Aorta (tissue), 5 donors: Measurements from ENCODE around the gene PRRX1. TPM values are rescaled to one million over a fixed set of nuclear protein-coding genes. Genes with fewer than 3 reads are reported as not detected.

Source experiments
- ATAC-seq: fragments of 200-7000 bp; cut with Tn5 transposase; one replicate; pipeline ENCODE4 v1.9.1; 2022; ENCODE audit warnings: moderate library complexity; ENCODE audit not compliant: low FRiP score
- DNase-seq, 2 donors: peaks; one replicate each; pipeline ENCODE4 v3.0.0-alpha.2; 2020
- H3K27ac ChIP-seq, 2 donors: one replicate each; pipeline ENCODE4 v1.5.1; 2013; ENCODE audit warnings: low read length in 2 of 2, mild to moderate bottlenecking in 2 of 2, moderate library complexity in 2 of 2, control low read depth in 1 of 2, inconsistent platforms in 1 of 2, low read depth in 1 of 2
- H3K27me3 ChIP-seq, 2 donors: one replicate each; pipeline ENCODE4 v1.6.1; 2013; ENCODE audit warnings: control low read depth in 1 of 2, low read length in 1 of 2, mild to moderate bottlenecking in 1 of 2, moderate library complexity in 1 of 2; ENCODE audit not compliant: insufficient read depth in 2 of 2, control insufficient read depth in 1 of 2
- H3K36me3 ChIP-seq, 2 donors: one replicate each; pipeline ENCODE4 v1.6.1; 2013; ENCODE audit warnings: control low read depth in 1 of 2, low read length in 1 of 2, mild to moderate bottlenecking in 1 of 2; ENCODE audit not compliant: insufficient read depth in 2 of 2, control insufficient read depth in 1 of 2
- H3K4me1 ChIP-seq, 2 donors: one replicate each; pipeline ENCODE4 v1.6.1; 2013; ENCODE audit warnings: low read length in 2 of 2, control low read depth in 1 of 2, mild to moderate bottlenecking in 1 of 2, moderate library complexity in 1 of 2; ENCODE audit not compliant: insufficient read depth in 2 of 2, control insufficient read depth in 1 of 2
- H3K4me3 ChIP-seq, 2 donors: one replicate each; pipeline ENCODE4 v1.5.1; 2013; ENCODE audit warnings: low read length in 2 of 2, control low read depth in 1 of 2, mild to moderate bottlenecking in 1 of 2
- H3K9me3 ChIP-seq: one replicate; pipeline ENCODE4 v1.6.1; 2013; ENCODE audit warnings: mild to moderate bottlenecking, low read length; ENCODE audit not compliant: control insufficient read depth
- WGBS, 2 donors: extraction: QIAGEN DNeasy Blood & Tissue Kit; methylation state at CpG; one replicate each; pipeline ENCODE4 v1.1.7; 2013; 5-methylcytosine and 5-hydroxymethylcytosine counted together
- intact Hi-C, 2 donors: fragments of 100-400 bp; cut with DNase I; formaldehyde crosslinking; loops; one replicate each; pipeline versions ENCODE4 v1.14.2 to v1.15.0; 2022
- long read RNA-seq, 2 donors: library from polyadenylated mRNA; unstranded; transcript quantifications; one replicate each; pipeline ENCODE4 v2.0.0, GENCODE V29; 2020 to 2021
- polyA plus RNA-seq, 2 donors: library from polyadenylated mRNA; stranded (reverse); fragments of 200-250 nt; gene quantifications; one replicate each; pipeline ENCODE4 v1.2.3, GENCODE V29; 2013
- total RNA-seq, 2 donors: library from RNA; stranded (reverse); fragmentation: NEBNext Ultra II Directional; extraction: Animal tissue kit (Norgen Biotek cat#: 25700); gene quantifications; one replicate each; pipeline ENCODE4 v1.2.1, GENCODE V29; 2021
- donor health status: healthy with polysubstance abuse.
- donor health status: Bipolar disorder and iron deficiency.
- donor health status: DM: no; HTN: no; CAD: no.
- donor health status: DM: no; HTN: no; CAD: no.
- donor health status: DM: yes; HTN: yes; CAD: no.

The PRRX1 gene
- 100 to 1,000 TPM; 159 to 272 TPM for total RNA-seq
- 10 to 100 TPM; 15.2 to 51.6 TPM for polyA plus RNA-seq
- long read RNA-seq, donor 1, full-length matches to known transcripts = 26 of 85 reads
- long read RNA-seq, donor 1, partial matches to known transcripts = 1 of 85 reads
- long read RNA-seq, donor 1, other reads (novel, unspliced or antisense) = 58 of 85 reads
- long read RNA-seq, donor 2, full-length matches to known transcripts = 70 of 141 reads
- long read RNA-seq, donor 2, partial matches to known transcripts = 28 of 141 reads
- long read RNA-seq, donor 2, other reads (novel, unspliced or antisense) = 43 of 141 reads

DNA sequence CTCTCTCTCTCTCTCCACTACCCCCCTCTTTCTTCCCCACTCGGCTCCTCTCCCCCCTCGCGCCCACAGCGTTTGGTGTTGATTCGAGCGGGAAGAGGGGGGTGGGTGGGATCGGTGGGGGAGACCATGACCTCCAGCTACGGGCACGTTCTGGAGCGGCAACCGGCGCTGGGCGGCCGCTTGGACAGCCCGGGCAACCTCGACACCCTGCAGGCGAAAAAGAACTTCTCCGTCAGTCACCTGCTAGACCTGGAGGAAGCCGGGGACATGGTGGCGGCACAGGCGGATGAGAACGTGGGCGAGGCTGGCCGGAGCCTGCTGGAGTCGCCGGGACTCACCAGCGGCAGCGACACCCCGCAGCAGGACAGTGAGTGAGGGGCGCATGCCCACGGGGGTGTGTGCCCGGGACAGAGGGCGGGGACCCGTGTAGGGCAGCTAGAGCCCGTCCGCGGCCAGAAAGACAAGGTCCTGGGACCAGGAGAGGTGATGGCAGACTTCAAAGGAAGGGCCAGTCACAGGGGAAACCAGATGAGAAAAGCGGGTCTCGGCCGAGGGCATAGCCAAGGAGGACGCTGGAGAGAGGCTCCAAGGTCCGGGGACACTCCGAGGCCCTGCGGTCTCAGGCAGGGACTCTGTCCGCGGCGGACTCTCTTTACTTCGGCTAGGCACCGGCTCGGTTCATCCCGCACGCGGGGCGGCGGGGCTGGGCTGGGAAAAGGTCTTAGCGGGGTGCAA is at the start of gene PRRX1:
PRRX1 (plus strand) TSS at position 39 of the 735 bp plus-strand sequence; CDS start at position 127, 88 bp downstream.
- intact Hi-C loops = loop anchor here (5.0 to 10.0 kb wide), 9 partner anchors 48 to 737 kb away; partner anchors contain the start of genes GORAB (in 2 of the 2) and KIFAP3 (in 1 of the 2)
- WGBS, 2 donors = 0% methylated on average over 54 to 56 of the region's 56 CpGs
- ATAC-seq (peak; percentile 3), DNase-seq (peak in 1 of 2 donors; percentile 78)
- H3K27me3 ChIP-seq = no peaks in the 10 kb centered on the region
- H3K4me1 ChIP-seq = no peaks in the 10 kb centered on the region
- peak within 1 kb of the TSS; percentile 90 to 91 for H3K4me3 ChIP-seq
- no peaks in the 10 kb centered on the region for H3K9me3 ChIP-seq
- H3K27ac ChIP-seq = peak within 1 kb of the TSS; percentile 71 to 83
- H3K36me3 ChIP-seq = no peaks in the 10 kb centered on the region

DNA sequence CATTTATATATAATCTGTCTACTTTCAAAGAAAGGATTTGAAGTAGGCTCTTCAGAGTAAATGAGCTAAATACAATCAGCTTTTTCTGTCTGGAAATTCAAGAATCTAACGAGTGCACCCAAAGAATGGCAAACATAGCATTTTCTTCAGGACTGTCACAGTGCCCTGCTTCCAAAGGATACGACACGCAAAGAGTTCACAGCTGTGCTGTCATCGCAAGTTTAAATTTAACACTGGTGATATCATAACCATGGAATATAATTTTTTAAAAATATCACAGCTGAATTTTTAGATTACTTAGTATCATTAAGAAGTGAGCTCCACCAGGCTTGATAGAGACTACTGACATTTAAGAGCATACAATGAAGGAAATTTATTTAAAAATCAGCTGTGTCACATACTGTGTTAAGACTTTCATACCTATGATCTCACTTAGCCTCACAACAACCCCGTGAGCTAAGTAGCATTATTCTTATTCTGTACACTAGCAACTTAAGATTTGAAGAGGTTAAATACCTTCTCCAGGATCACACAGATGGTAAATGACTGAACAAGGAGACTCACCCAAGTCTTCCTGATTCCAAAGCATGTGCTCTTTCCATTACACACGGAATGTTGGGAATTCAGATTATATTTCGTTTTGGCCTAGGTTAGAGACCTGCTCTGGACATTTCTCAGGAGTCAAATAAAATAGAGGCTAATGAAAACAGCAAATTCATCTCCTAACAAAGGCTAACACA is 46.2 kb upstream of the PRRX1 start:
- H3K27ac ChIP-seq = no peak overlapping the region

DNA sequence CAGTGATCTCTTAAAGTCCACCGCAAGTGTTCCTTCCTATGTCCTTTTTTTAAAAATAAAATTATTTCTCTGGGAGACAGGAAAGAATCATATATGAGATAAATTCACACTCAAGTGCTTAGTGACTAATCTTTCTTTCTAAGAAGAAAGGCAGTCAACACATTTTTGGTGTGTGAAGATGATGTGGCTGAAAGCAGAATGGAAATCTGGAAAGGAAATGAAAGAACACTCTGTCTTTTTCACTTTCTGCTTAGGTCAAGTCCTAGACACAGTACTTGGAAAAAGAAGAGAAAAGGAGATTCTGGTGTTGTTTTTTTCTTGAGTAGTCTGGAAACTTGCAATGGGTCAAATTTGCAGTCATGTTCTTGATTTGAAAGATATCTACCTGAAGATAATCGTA is 45.5 kb upstream of the PRRX1 start:
- 89 to 96% methylated on average over 2 of the region's 2 CpGs for WGBS, 2 donors
- H3K4me1 ChIP-seq = no peaks in the 10 kb centered on the region
- H3K27me3 ChIP-seq = no peaks in the 10 kb centered on the region
- ATAC-seq (no peak), DNase-seq (no peak)
- intact Hi-C loops = no loop called here
- H3K9me3 ChIP-seq = peaks cover 2% of the 10 kb centered on the region
- H3K36me3 ChIP-seq = no peaks in the 10 kb centered on the region
- H3K4me3 ChIP-seq = no peak overlapping the region
- H3K27ac ChIP-seq = no peak overlapping the region

More for the DNA sequence above, 46.2 kb upstream of the PRRX1 start:
- intact Hi-C loops = no loop called here
- 29 to 46% methylated on average over 7 of the region's 7 CpGs for WGBS, 2 donors
- Histone ChIP-seq H3K36me3 (no peaks in the 10 kb centered on the region), H3K27me3 (no peaks in the 10 kb centered on the region), H3K4me3 (no peak overlapping the region), H3K9me3 (no peaks in the 10 kb centered on the region), H3K4me1 (no peaks in the 10 kb centered on the region)
- no peak for ATAC-seq
- DNase-seq = no peak

- H3K27ac ChIP-seq = no peak overlapping the region
- H3K4me1 ChIP-seq = no peaks in the 10 kb centered on the region
- DNase-seq = no peak
- no peak for ATAC-seq
- no peaks in the 10 kb centered on the region for H3K36me3 ChIP-seq
- no peaks in the 10 kb centered on the region for H3K27me3 ChIP-seq
- H3K4me3 ChIP-seq = no peak overlapping the region
- peaks cover 5% of the 10 kb centered on the region for H3K9me3 ChIP-seq
- intact Hi-C loops = no loop called here
- 55% methylated on average over 7 of the region's 7 CpGs for WGBS, 2 donors
These were observed 44.5 kb upstream of the PRRX1 start for GRCh38 chr1:170619241-170620028.

- Histone ChIP-seq H3K4me1 (no peaks in the 10 kb centered on the region), H3K27ac (no peak overlapping the region), H3K9me3 (peaks cover 6% of the 10 kb centered on the region), H3K36me3 (no peaks in the 10 kb centered on the region), H3K27me3 (no peaks in the 10 kb centered on the region), H3K4me3 (no peak overlapping the region)
- DNase-seq (no peak), ATAC-seq (no peak)
- intact Hi-C loops = no loop called here
These were observed 43.8 kb upstream of the PRRX1 start for GRCh38 chr1:170620164-170620563.

DNA sequence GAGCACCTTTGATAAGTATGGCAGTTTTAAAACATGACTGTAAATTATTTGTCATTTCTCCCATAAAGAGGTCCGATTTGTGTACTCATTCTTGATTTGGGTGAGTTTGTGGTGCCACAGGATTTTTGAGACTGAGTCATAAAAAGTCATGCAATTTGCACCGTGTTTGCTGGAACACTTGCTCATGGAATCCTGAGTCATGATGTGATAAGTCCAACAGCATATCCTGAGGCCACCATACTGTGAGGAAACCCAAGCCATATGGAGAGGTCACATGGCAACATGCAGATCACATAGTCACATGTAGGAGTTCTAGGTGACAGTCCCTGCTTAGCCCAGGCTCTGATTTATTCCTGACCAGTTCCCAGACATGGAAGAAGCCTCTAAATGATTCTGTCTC is 40.8 kb upstream of the PRRX1 start:
- Histone ChIP-seq H3K27me3 (no peaks in the 10 kb centered on the region), H3K4me3 (no peak overlapping the region), H3K9me3 (peaks cover 6% of the 10 kb centered on the region), H3K27ac (no peak overlapping the region), H3K36me3 (no peaks in the 10 kb centered on the region), H3K4me1 (no peaks in the 10 kb centered on the region)
- ATAC-seq = no peak
- no peak for DNase-seq
- 36 to 42% methylated on average over 2 of the region's 2 CpGs for WGBS, 2 donors
- intact Hi-C loops = no loop called here

DNA sequence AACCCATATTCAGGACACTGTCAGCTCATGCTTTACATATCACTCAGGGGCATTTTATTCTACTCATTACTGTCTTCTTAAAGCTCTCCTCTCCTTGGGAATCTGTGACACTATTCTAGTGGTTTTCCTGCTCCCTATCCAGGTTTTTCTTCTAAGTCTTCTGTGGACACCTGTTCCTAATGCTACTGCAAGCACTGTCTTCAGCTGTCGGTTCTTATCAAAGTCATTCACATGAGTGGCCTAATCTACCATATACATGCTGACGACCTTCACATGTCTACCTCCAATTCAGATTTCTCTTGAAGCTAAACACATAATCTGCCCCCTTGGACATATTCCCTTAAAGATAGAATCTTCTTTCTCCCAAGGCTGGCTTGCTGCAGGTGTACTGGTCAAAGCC is 39.8 kb upstream of the PRRX1 start:
- DNase-seq = no peak
- Histone ChIP-seq H3K27me3 (no peaks in the 10 kb centered on the region), H3K27ac (no peak overlapping the region), H3K4me1 (no peaks in the 10 kb centered on the region), H3K36me3 (no peaks in the 10 kb centered on the region), H3K9me3 (peaks cover 6% of the 10 kb centered on the region), H3K4me3 (no peak overlapping the region)
- intact Hi-C loops = no loop called here
- no peak for ATAC-seq
- 86 to 91% methylated on average over 2 of the region's 2 CpGs for WGBS, 2 donors

- DNase-seq (no peak), ATAC-seq (no peak)
- 85 to 91% methylated on average over 7 of the region's 7 CpGs for WGBS, 2 donors
- H3K4me3 ChIP-seq = no peak overlapping the region
- no peaks in the 10 kb centered on the region for H3K9me3 ChIP-seq
- H3K36me3 ChIP-seq = no peaks in the 10 kb centered on the region
- H3K27ac ChIP-seq = no peak overlapping the region
- intact Hi-C loops = no loop called here
- H3K27me3 ChIP-seq = no peaks in the 10 kb centered on the region
- no peaks in the 10 kb centered on the region for H3K4me1 ChIP-seq
These were observed 33.0 kb upstream of the PRRX1 start for GRCh38 chr1:170630977-170631376.
